Epithelial cell of proximal tubule (primary cell): Measurements from ENCODE around the gene C1orf74. TPM values are rescaled to one million over a fixed set of nuclear protein-coding genes. Genes with fewer than 3 reads are reported as not detected.

Experiments
- DNase-seq: peaks from one replicate; pipeline ENCODE4 v3.0.0-alpha.2; 2011; ENCODE audit warnings: low read depth
- H3K4me3 ChIP-seq: 2 replicates; pipeline ENCODE4 v1.5.1; 2011; ENCODE audit warnings: low read depth, mild to moderate bottlenecking, low read length
- CTCF ChIP-seq: conservative IDR thresholded peaks from 2 replicates; pipeline ENCODE4 v1.5.1; 2012; ENCODE audit warnings: low read depth, mild to moderate bottlenecking, low read length
- total RNA-seq: library from RNA; depleted of rRNA; stranded (reverse); fragments of >200 nt; gene quantifications from 2 replicates; pipeline ENCODE4 v1.2.3, GENCODE V29; 2015

The C1orf74 gene
- total RNA-seq, 1 donor from 2014 or later, result 4.4 TPM

DNA sequence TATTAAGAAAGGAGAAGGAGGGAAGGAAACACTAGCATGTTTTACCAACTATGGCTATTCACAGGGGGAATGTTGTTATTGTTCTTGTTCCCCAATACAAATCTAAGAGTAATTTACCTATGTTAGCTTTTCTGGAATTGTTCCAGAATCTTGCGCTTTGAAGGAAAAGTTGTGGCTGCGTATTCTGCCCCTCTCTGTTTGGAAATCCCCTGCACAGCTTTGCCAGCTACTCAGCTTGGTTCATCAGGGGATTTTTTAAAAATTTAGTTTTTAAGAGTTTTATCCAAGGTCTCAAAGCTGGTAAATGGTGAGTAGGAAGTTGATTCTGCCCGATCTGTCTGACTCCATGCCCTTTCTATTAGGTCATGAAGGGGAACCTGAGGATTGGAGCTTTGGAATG, 31.1 kb upstream of the C1orf74 start:
- TF ChIP-seq CTCF, result no peak
- H3K4me3 ChIP-seq, result no peak overlapping the region
- no peak for DNase-seq

DNA sequence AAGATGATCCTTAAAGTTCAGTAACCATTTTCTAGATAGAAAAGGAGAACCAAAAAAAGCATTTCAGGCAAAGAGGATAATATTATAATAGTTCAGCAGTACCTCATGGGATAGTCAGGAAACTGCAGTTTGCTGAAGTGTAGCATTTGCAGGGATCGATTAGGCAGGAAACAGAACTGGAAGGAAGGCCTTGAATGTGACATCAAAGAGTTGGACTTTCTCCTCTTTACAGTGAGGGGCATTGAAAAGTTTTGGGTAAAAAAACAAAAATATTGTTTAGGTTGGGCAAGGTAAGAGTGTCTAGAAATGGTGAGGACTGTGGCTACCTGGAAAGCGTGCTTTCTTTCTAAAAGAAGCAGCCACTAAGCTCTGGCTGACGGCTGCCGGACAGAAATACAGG, 29.5 kb upstream of the C1orf74 start:
- no peak overlapping the region for H3K4me3 ChIP-seq
- no peak for TF ChIP-seq CTCF
- no peak for DNase-seq

DNA sequence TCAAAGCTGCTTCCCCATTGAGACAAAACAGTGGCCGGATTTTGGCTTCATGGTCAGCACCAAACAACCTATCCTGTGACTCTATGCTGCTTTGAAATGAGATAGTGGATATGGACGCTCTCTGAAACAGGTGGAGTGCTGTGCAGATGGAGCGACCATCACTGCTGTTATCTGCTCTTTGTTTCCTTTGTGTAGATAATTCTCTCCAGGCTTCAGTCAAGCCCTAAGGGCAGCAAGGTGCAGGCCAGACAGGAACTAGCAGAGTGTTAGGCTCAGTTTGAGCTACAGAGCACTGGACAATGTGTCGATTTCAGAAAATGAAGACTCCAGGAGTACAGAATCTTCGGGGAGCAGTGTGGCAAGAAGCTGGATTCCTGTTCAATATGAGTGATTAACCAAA, 26.4 kb upstream of the C1orf74 start:
- no peak for TF ChIP-seq CTCF
- no peak for DNase-seq
- no peak overlapping the region for H3K4me3 ChIP-seq

DNA sequence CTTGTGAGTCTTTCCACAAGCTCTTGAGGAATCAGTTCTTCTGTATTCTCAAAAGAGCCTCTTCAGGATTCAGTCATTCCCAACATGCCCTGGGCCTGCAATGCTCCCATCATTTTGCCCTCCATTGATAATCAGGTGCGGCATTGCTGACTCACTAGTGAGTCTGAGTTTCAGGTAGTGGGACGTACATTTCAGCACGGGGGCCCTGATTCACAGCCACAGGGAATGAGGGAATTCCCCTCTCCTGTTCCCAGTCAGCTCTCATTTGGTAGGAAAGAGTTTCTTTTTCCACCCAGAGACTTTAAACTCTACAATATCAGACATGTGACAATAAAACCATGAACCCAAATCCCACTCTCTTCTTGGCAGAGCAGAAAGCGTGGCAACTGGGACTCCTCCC, 25.3 kb upstream of the C1orf74 start:
- TF ChIP-seq CTCF, result no peak
- no peak for DNase-seq
- no peak overlapping the region for H3K4me3 ChIP-seq

- no peak overlapping the region for H3K4me3 ChIP-seq
- peak; percentile 75 for DNase-seq
- TF ChIP-seq CTCF, result no peak
These were observed 23.8 kb upstream of the C1orf74 start for GRCh38 chr1:209808059-209808581.

- H3K4me3 ChIP-seq, result no peak overlapping the region
- TF ChIP-seq CTCF, result no peak
- no peak for DNase-seq
These were observed 23.1 kb upstream of the C1orf74 start for GRCh38 chr1:209807509-209807908.
